ENCODE results near the gene BICC1. TPM values are rescaled to one million over a fixed set of nuclear protein-coding genes. Genes with fewer than 3 reads are reported as not detected.

Gene BICC1
- total and polyA plus RNA-seq, 2 of the 4 experiments (the other 2 are of a cell fraction) = 5.7 to 42.5 TPM

DNA sequence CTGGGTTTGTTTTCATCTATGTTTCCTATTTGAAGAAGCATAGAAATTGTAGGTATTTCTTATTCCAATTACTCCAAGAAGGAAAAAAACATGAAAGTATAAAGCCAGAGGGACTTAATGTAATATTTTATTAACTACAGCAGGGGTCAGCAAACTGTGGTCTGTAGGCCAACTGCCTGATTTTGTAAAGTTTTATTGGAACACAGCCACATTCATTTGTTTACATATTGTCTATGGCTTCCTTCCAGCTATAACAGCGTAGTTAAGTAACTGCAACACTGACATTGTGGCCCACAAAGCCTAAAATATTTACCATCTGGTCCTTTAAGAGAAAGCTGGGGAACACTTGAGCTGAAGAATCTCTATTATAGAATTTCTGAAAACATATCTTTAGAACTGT lies 306.2 kb downstream of the BICC1 start:
- H2BK20ac ChIP-seq (ENCODE audit: low read depth, low read length) = no peak overlapping the region
- H3K14ac ChIP-seq (replicated peaks; ENCODE audit: low read depth, low read length) = no peak overlapping the region
- H4K20me1 ChIP-seq (ENCODE audit: insufficient read depth, low read length) = no peaks in the 10 kb centered on the region
- no peak overlapping the region for H4K8ac ChIP-seq (ENCODE audit: low read depth in 2 of 2, low read length in 2 of 2)
- WGBS, 2 experiments (ENCODE audit: extremely low coverage in 2 of 2, insufficient read length in 1 of 2) = no CpG with 5 or more reads among the region's 1 CpG
- H2BK120ac ChIP-seq (ENCODE audit: low read depth, low read length) = no peak overlapping the region
- no peak overlapping the region for H3K56ac ChIP-seq (ENCODE audit: extremely low read depth, insufficient read depth, low read length)
- H2AFZ ChIP-seq (replicated peaks; ENCODE audit: low read length, poor library complexity) = no peak overlapping the region
- DNase-seq = peak; percentile 79
- H3K27ac ChIP-seq (ENCODE audit: insufficient read depth, low read length) = no peak overlapping the region
- H3K4ac ChIP-seq (ENCODE audit: low read depth, low read length) = no peak overlapping the region
- in situ Hi-C loops (cut with MboI; ENCODE audit: low sequenced_read_pairs) (no loop called here), dilution Hi-C loops (cut with HindIII; ENCODE audit: low sequenced_read_pairs, unreplicated experiment) (no loop called here), intact Hi-C loops (cut with micrococcal nuclease) (no loop called here)
- no peak overlapping the region for H3K4me2 ChIP-seq (ENCODE audit: low read depth, low read length)
- no peaks in the 10 kb centered on the region for H3K79me1 ChIP-seq (ENCODE audit: low read depth in 1 of 2, low read length in 2 of 2)
- no peak overlapping the region for H3K9ac ChIP-seq (ENCODE audit: low read depth, low read length)
- no peak overlapping the region for H2BK5ac ChIP-seq (ENCODE audit: low read depth, low read length, poor library complexity, severe bottlenecking)
- no peak overlapping the region for H4K91ac ChIP-seq (ENCODE audit: insufficient read depth, low read depth, low read length)
- no peak for TF ChIP-seq CHD1 (IDR thresholded peaks at IDR 0.05; ENCODE audit: low read depth, low read length)
- TF ChIP-seq, protein P1, sequence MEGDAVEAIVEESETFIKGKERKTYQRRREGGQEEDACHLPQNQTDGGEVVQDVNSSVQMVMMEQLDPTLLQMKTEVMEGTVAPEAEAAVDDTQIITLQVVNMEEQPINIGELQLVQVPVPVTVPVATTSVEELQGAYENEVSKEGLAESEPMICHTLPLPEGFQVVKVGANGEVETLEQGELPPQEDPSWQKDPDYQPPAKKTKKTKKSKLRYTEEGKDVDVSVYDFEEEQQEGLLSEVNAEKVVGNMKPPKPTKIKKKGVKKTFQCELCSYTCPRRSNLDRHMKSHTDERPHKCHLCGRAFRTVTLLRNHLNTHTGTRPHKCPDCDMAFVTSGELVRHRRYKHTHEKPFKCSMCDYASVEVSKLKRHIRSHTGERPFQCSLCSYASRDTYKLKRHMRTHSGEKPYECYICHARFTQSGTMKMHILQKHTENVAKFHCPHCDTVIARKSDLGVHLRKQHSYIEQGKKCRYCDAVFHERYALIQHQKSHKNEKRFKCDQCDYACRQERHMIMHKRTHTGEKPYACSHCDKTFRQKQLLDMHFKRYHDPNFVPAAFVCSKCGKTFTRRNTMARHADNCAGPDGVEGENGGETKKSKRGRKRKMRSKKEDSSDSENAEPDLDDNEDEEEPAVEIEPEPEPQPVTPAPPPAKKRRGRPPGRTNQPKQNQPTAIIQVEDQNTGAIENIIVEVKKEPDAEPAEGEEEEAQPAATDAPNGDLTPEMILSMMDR (conservative IDR thresholded peaks at IDR 0.05; ENCODE audit: low read depth, low read length) = 0 out of 2 replicates have a peak, but pooled peaks have one; percentile 16
- no peak overlapping the region for H3K4me3 ChIP-seq (ENCODE audit: insufficient read depth, low read depth, low read length)
- no peak overlapping the region for H4K5ac ChIP-seq (ENCODE audit: low read depth, low read length)
- no peak overlapping the region for H2BK15ac ChIP-seq (ENCODE audit: low read depth, low read length)
- ATAC-seq (ENCODE audit: low read depth) = no peak
- H3K18ac ChIP-seq (ENCODE audit: low read depth, low read length) = no peak overlapping the region
- no peaks in the 10 kb centered on the region for H3K27me3 ChIP-seq (ENCODE audit: control insufficient read depth, insufficient read depth, low read length)
- CTCF ChIA-PET = interaction anchor here (1.5 kb wide), 1 partner anchor 288 kb away, joined by 4 read pairs; no protein-coding TSS in a partner anchor
- H3K23ac ChIP-seq (ENCODE audit: low read depth, low read length) = no peak overlapping the region
- peaks cover 5% of the 10 kb centered on the region for H3K4me1 ChIP-seq (ENCODE audit: control insufficient read depth, insufficient read depth, low read length)
- BruUV-seq (replicated peaks) = no TSS peak
- no peak overlapping the region for H2AK9ac ChIP-seq (replicated peaks; ENCODE audit: low read depth, low read length, poor library complexity)
- H3K9me1 ChIP-seq (ENCODE audit: insufficient read depth, low read length) = peaks cover 4% of the 10 kb centered on the region
- H3K9me3 ChIP-seq (ENCODE audit: control insufficient read depth, insufficient read depth, low read length) = no peaks in the 10 kb centered on the region
- H2AK5ac ChIP-seq (ENCODE audit: low read depth, low read length) = no peak overlapping the region
- peaks cover 7% of the 10 kb centered on the region for H3K36me3 ChIP-seq (ENCODE audit: control insufficient read depth, insufficient read depth, low read length)
- POLR2A ChIA-PET (ENCODE audit: unreplicated experiment) = no interaction called here

Measured in IMR-90 (cell line).